Stimulated activated CD8-positive, alpha-beta memory T cell treated with anti-CD3 and anti-CD28 coated beads, Interleukin-7, amount 100 ng/mL, for 24 hours (primary cell): ENCODE measurements around the gene FOXN3.

Experiments used
- DNase-seq: peaks from one replicate; pipeline ENCODE4 v3.0.0-alpha.2; 2020; ENCODE audit warnings: low read depth

The FOXN3 gene

GRCh38 chr14:89331398-89331797 is 85.6 kb downstream of the FOXN3 start:
- DNase-seq = no peak

DNA sequence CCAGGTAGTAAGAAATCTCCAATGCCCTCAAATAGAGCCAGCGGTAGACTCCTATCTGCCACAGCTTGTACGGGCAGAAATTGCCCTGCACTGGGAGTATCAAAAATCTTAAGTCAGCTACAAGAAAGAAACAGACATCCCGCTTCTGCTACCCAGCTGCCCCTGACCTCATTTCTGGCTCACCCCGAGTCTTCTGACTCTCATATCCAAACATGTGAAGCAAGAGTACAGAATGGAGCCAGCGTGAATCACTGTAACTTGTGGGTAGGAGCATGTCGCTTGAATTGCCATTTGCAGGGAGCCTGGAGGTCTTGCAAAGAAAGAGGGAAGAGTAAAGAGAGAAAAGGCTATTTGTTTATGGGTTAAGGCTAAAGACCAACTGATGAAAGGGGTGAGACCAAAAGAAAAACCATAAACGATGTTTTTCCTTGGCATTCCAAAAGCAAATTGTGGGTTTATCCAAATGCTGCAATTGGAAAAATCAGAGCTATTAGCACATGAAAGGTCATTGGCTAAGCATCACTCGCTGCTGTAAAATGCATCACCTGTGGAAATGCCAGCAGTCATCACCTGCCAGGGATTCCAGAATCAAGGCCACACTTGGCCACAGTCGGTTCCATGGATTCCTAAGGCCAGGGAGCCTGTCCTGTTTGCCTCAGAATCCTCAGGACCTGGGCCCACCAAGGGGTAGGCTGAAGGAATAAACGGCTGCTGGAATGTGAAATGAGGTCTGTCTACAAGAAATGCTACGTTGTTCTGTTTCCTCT is 86.6 kb downstream of the FOXN3 start:
- no peak for DNase-seq

DNA sequence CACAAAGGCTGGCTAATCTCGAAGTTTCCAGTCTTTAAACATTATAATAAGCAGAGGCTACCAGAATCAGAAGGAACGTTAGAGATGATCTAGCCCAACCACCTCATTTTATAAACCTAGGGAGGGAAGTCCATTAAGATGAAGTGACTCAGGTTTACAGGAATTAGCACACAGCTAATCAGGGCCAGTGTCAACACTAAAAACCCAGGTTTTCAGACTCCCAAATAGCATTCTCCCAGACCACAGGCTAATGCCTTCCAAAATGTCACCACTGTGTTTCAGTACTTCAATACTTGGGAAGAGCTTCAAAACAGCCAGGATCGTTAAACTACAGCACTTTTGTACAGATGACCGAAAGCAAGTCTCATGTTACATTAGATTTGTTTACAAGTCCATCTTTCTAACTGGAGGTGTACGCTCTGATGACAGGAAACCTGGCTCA is 89.2 kb downstream of the FOXN3 start:
- DNase-seq = no peak

- no peak for DNase-seq
These were observed 91.1 kb downstream of the FOXN3 start for GRCh38 chr14:89325959-89326358.

- DNase-seq = no peak
These were observed 91.6 kb downstream of the FOXN3 start for GRCh38 chr14:89325299-89325883.

GRCh38 chr14:89324501-89325298 is 92.3 kb downstream of the FOXN3 start:
- no peak for DNase-seq

- no peak for DNase-seq
These were observed 96.5 kb downstream of the FOXN3 start for GRCh38 chr14:89320381-89321000.

- no peak for DNase-seq
These were observed 97.3 kb downstream of the FOXN3 start for GRCh38 chr14:89319687-89320086.

DNA sequence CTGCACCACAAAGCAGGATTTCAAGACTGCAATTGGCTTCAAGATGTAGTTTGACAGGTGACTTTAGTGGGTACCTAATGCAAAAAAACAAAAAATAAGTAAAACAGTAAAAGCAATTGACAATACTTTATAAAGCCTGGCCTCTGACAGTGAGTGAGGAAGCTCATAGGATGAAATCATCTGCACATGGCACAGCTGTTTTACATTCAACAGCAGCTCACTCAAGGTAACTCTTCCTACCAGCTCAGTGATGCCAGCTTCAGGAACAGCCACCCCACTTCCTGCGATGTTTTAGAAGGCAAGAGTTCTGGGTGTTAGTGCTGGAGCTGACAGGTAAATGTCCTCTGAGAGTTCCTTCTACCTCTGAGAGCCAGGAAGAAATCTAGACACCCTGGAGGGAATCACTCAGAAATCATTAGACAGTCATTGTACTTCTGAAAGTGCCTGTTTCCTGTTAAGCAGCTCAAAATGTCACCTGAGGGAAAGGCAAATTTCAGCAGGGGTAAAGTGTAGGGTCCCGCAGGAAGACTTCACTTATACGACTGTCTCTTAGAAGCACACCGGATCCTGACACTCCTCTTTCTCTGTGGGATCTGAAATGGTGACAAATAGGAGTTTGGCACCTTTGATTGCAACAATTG is 99.9 kb downstream of the FOXN3 start:
- no peak for DNase-seq

DNA sequence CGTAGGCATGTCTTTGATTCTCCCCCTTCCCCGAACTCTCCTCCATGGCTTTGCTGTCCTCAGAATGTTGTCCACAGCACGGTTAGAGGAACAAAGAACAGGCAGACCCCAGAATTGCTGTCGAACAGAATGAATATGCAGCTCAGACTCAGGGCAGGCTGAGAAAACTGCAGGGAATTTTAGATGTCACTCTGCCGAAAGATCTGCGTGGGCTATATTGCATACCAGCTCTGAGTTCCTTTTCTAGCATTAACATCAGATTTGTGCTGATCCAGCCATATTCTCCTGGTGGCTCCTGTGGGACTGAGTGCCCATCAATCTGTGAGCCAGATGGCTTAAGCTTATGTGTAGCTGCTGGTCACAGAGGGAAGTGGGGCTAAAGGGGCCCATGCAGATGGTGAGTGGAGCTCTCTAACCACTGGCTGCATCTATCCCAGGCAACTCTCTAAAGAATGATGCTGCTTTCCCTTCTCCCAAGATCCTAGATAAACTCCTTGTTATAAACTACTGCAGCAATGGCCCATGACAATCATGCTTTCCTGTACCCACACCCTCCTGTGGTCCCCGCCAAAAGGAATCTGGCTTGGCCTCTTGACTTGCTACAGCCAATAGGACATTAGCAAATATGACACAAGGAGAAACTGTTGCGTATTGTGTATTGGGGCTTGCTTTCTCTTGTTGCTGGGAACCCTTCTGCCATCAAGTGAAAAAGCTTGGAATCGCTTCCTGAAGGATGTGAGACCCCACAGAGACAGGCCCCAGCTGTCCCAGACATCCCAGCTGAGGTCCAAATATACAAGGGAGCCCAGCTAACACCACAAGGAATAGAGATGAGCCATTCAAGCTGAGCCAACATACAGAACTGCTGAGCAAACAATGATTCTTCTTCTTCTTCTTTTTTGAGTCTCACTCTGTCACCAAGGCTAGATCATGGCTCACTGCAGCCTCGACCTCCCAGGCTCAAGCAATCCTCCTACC is 101.3 kb downstream of the FOXN3 start:
- no peak for DNase-seq

DNA sequence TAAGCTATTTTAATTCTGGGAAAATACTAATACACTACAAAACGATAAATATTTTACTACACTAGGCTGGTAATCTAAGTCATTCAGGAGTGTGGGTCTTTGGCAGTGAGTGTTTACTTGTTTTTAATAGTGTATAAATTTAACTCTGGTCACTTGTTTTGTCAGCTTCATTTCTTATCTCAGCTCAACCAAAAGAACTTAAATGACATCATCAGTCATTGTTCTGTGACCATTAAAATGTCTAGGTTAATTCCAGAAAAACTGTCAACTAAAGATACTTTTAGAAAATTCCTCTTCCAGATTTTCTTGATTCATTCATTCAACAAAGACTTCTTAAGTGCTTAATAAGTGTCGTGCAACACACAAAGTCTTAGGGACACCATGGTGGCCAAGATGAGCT is 102.8 kb downstream of the FOXN3 start:
- no peak for DNase-seq

DNA sequence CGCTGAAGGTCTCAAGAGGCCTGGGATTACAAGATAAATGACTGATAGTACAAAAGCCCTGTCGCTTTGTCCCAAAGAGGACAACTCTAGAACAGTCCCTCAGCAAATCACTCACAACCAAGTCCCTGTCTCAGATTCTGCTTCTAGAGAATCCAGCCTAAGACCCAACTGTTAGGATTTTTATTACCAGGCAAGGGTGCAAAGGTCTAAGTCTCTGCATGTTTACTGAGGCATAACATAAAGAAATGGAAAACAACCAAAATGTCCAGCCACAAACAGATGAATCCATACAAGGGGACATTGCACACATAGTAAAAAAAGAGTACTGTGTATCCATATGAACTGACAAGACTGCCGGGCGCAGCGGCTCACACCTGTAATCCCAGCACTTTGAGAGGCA is 104.1 kb downstream of the FOXN3 start:
- no peak for DNase-seq

GRCh38 chr14:89310211-89310610 is 106.8 kb downstream of the FOXN3 start:
- DNase-seq = no peak

- no peak for DNase-seq
These were observed 107.3 kb downstream of the FOXN3 start for GRCh38 chr14:89309670-89310177.

- no peak for DNase-seq
These were observed 108.6 kb downstream of the FOXN3 start for GRCh38 chr14:89308232-89308959.

- DNase-seq = no peak
These were observed 109.6 kb downstream of the FOXN3 start for GRCh38 chr14:89307409-89307808.

- DNase-seq = no peak
These were observed 111.9 kb downstream of the FOXN3 start for GRCh38 chr14:89304972-89305703.

GRCh38 chr14:89304561-89304960 is 112.5 kb downstream of the FOXN3 start:
- no peak for DNase-seq
